LNCAP (cell line): ENCODE results near the gene ASTN2.

Experiments used
- CTCF ChIP-seq: fragments of 450-650 bp; IDR thresholded peaks from 2 replicates; pipeline ENCODE4 v1.5.1; 2017; ENCODE audit warnings: mild to moderate bottlenecking

ASTN2 gene

GRCh38 chr9:117451311-117451710 is 36.5 kb upstream of the ASTN2 start:
- TF ChIP-seq CTCF, result no peak

DNA sequence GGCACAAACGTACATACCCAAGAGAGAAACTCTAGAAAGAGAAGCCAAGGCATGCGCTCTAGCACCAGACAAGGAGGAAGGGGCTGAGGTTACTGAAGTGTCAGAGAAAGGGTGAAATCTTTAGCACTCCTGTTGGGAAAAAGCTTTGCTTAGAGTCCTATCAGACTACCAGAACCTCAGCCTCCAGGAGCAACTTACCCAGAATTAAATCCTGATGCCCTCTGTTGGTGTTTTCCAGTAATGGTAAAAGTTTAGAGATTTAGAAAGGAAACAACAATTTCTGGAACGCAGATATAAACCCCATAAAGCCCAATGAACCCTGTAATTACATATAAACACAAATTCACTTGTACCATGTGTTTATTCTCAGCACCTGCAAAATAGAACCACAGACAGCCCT is 33.2 kb upstream of the ASTN2 start:
- no peak for TF ChIP-seq CTCF

GRCh38 chr9:117445631-117446030 is 30.8 kb upstream of the ASTN2 start:
- no peak for TF ChIP-seq CTCF

DNA sequence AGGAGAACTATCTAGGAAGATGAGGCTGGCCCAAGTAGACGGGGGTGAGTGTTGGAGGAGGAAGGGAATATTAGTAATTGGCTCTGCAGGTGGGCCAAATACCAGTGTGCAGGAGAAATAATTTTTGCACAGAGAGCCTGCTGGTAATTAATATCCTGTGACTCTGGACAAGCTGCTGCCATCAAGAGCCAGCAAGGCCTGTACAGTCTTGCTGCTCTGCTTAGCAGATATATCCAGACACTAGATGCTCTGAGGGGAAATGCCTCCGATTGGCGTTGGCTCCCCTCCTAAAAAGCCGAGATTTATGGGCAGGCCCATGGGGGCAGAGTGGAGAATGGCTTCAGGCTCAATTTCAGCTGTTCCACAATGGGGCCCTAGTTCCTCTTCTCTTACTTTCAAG is 29.6 kb upstream of the ASTN2 start:
- no peak for TF ChIP-seq CTCF

GRCh38 chr9:117437283-117437682 is 22.4 kb upstream of the ASTN2 start:
- TF ChIP-seq CTCF, result no peak

DNA sequence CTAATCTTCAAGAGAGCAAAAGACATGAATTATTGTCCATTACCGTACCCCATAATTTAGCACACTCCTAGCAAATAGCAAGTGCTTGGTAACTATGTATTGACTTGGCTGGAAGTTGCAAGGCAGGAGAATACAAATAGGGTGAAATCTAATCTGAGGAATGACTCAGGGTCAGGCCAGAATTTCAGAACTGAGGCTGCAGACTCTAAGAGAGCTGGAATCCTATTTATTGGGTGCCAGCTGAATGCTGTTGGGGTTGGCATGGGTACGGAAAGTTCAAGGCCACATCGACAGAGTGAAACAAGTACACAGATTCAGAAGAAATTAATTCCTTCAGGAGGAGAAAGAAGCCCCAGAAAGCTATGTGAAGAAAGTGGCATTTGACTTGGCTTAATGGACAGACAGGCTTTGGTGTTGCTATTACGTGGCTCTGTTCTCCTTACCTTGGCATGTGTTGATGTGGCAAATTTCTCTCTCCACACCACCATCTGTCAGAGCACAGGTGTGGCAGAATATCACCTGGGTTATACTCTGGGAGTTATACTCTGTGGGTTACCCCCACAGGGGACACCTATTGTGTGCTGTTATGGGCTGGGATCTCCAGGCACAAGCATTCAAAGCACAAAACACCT is 20.9 kb upstream of the ASTN2 start:
- TF ChIP-seq CTCF, result no peak

DNA sequence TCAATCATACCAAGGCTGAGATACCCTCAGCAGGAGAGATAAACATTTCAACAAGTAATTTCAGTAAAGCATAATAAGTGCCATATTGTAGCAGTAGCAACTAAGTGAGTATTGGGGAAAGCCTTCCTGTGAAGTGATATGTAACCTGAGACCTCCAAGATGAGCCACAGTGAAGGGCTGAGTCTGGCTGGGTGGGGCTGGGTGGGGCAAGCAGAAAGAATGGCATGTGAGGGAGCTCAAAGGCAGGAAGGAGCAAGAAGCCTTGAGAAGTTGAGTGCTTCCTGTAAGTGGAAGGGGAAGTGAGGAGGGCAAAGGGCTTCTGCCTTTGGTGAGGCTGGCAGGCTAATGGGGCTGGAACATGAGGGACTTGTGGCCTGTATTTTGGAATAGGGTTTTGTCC is 19.7 kb upstream of the ASTN2 start:
- no peak for TF ChIP-seq CTCF

DNA sequence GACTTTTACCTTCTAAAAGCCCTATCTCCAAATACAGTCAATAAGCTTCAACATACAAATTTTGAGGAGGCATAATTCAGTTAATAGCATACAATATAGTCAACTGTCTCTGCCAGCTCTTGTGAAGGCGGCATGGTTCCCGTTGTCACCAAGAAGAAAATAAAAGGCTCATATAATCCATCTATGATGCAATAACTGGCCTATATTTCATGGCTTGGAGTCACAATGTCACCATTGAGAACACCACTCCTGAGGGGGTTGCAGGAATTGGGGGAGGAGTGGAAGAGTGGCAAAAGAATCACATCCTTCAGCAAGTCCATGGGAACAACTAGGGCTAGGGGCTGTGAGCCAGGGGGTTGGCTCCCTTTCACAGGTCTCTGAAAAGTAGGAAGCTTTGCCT is 16.0 kb upstream of the ASTN2 start:
- TF ChIP-seq CTCF, result no peak
